Cortex of kidney (tissue), 1 donor: Measurements from ENCODE around the gene RPTOR.

Experiments used
- DNase-seq: peaks from one replicate; lab custom pipeline; 2025; lab: John Stamatoyannopoulos, UW

RPTOR gene

GRCh38 chr17:80910043-80910442 is 365.4 kb downstream of the RPTOR start:
- no peak for DNase-seq

DNA sequence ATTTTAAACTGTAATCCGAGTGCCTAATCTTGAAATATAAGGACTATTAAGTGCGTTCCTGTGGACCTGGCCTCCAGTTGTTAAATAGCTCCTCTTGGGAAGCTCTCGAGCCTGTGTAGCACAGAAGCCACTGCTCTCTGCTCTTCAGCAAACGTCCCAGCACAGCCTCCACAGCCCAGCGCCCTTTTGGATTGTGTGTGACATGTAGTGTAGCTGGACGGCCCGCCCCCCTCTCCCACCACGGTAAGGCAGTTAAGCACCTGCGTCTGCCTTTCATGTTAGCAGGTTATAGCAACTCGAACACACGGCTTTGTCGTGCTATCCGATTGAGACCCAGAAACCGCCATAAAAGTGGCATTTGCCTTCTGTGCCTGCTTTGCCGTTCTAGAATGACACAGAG is 367.8 kb downstream of the RPTOR start:
- no peak for DNase-seq

GRCh38 chr17:80913928-80914821 is 369.5 kb downstream of the RPTOR start:
- DNase-seq, result no peak

DNA sequence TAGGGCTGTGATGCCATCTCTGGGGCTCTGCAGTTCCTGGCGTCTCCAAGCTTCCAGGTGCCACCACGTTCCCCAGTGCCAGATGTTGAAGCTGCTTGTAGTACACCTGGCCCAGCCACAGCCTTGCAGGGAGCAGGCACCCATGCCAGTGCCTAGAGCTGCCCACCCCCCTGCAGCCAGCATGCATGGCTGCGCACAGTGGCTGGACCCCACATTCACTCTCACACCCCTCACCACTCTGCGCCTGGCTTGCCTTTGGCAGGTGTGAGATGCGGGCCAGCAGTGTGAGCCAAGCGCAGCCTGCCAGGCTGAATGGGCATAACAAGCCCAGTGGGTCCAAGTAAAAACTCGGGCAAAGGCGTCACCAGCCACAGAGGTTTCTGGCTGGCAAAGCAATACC is 371.6 kb downstream of the RPTOR start:
- DNase-seq, result no peak

- DNase-seq, result no peak
Observed at GRCh38 chr17:80917716-80918560, 373.3 kb downstream of the RPTOR start.

DNA sequence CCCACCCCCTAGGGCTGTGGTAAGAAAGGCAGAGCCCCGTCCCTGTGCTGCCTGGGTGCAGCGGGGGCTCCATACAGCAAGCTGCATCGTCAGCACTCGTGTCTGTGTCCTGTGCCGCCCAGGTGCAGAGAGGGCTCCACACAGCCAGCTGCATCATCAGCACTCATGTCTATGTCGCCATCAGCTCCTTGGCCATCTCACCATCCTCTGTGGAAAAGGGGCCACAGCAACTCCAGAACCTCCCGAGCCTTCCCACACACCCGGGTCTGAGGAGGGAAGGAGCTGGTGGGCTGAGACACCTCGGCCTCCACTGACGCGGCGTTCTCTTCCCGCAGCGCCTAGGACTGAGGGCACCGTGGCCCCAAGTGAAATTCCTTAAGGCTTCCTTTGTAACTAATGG is 374.1 kb downstream of the RPTOR start:
- no peak for DNase-seq

DNA sequence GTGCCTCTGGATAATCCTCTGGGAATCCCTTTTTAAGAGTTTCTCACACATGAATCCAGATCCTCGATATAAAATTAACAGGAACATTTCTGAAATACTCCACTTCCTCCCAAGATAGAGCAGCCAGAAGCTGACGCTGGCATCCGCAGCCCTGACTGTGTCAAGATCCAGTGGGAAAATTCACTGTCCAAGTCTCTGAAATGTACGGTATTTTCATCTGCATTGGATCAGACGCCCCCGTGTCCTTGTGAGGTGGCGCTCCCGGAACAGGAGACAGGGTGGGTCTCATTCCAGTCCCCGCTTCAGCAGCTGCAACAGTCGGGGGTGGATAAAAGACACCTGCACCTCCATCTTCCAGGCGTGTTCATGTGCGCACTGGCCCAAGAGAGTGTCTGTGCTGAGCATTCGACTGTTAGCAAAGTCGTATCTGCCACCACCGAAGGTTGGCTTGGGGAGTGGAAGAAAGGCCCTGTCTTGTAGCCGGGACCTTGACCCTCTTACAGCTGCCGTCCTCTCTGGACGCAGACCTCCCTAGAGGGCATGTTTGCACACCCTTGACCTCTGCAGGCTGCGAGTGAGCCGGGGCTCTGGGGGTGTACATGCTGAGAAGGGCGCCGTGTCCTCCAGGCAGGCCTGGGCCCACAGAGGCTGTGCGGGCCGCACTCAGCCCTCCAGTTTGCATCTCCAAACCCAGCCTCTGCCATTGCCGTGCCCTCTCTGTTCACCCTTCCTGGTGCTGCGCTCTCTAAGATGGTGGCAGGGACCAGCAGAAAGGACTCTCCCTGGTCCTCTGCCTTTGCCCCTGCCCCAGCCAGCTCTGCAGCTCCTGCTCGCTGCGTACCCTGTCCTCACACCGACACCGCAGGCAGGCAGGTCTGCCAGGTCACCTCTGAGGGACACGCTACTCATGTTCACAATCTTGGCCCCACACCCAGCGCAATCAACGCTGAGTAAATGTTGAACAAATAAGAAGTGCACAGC is 375.0 kb downstream of the RPTOR start:
- no peak for DNase-seq

DNA sequence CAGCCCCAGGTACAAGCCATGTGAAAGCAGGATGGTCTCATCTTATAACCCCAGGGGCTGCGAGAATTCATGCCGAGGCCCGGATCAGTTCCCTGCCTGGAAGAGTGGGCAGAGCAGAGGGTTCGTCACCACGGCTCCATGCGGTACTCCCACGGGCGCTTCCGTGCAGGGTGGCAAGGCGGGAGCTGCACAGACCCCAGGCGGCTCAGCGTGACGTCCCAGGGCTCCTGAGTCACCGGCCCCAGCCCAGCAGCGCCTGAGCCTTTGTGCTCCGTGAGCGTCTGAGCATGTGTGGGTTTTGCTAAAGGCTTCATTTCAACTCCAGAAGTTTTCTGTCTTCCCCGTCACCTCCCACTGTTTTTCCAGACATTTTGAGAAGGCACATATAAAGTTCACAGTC is 375.8 kb downstream of the RPTOR start:
- no peak for DNase-seq

GRCh38 chr17:80921159-80921558 is 376.5 kb downstream of the RPTOR start:
- DNase-seq, result no peak

GRCh38 chr17:80921741-80922579 is 377.3 kb downstream of the RPTOR start:
- DNase-seq, result no peak

- DNase-seq, result no peak
Observed at GRCh38 chr17:80922580-80923160, 378.0 kb downstream of the RPTOR start.

DNA sequence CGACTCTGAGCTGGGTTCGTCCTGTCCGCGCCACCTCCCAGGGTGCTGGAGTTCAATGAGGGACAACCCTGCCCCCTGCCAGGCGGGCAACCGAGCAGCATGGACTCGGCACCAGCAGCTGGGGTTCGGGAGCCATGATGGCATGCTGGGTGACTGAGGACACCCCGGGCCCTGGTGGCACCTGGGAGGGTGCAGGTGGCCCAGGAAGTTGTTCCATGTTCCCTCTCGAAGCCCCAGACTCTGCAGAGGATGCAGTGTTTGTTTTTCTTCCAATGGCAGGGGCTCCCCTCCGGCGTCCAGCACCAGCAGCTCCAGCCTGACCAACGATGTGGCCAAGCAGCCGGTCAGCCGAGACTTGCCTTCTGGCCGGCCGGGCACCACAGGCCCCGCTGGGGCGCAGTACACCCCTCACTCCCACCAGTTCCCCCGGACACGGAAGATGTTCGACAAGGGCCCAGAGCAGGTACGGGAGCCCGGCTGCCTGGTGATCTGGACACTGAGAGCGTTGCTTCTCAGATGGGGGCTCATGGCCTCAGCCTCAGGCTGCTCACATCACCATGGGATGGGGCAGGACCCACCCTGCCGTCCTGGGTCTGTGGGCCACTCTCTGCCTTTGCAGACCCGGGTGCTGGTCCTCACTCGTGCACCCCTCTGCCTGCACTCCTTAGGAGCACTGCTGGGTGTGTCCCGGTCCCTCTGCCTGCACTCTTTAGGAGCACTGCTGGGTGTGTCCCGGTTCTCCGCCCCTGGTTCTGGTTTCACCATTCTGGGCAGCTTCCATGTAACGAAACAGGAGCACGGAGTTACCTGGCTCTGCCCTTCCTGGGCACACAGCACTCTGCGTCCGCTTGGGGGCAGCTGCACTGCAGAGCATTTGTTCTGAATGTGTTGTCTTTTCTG is 378.8 kb downstream of the RPTOR start:
- no peak for DNase-seq

- DNase-seq, result no peak
Observed at GRCh38 chr17:80924111-80924806, 379.6 kb downstream of the RPTOR start.

GRCh38 chr17:80924807-80925610 is 380.4 kb downstream of the RPTOR start:
- no peak for DNase-seq

DNA sequence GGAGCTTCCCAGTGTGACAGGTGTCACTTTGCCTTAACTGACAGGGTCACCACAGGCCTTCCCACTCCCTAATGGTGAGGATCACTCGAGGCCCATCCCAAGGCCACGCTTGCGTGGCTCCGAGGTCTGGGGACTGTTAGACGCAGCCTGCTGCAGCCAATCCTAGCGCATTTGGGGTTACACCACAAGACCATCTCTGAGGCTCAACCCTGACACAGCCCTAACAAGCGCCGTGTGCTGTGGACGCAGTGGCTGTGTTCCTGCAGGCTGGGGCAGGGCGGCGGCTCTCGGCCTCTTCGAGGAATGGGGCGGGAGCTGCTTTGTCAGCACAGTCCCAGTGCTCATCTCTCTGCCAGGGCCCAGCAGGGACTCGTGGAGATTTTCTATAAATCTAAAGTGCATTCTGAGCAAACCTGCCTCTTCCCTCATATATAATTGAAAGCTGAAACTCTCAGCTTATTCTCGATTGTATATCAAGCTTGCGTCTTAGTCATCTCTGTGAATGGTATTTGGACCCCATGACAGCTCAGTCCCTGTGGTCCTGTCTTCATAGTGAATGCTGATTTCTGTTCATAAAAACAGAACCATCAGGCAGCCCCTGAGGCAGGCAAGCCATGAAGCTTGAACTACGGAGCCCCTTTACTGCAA is 381.2 kb downstream of the RPTOR start:
- no peak for DNase-seq

DNA sequence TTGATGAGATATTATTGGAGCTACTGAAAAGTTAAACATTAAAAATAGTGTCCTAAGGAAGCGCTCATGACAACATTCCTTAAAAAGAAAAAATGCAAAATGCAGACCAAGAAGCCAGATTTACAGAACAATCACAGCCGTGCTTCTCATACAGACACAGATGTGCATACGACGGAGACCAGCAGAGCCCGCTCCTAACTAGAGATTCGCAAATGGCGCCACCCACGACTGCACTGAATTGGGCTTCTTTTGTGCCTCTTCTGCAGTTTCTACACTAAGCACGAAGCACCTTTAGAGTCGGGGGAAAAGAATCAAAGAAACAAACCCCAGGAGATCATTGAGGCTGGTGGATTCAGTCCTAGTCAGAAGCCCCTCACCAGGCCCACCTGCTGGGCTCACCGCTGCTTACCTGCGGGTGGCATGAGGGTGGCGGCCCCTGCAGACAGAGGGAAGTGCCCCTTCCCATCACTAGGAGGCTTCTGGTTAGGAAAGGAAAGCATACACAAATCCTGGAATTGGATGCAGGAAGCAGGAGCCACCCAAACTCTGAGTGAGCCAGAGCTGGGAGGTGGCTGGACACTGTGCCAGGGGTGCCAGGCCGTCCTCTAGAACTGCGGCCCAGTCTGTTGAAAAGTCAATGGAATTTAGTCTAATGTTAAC is 382.1 kb downstream of the RPTOR start:
- no peak for DNase-seq

- DNase-seq, result no peak
Observed at GRCh38 chr17:80927791-80928216, 383.2 kb downstream of the RPTOR start.
